Measurements from ENCODE around the gene GOLM1. TPM values are rescaled to one million over a fixed set of nuclear protein-coding genes. Genes with fewer than 3 reads are reported as not detected.
A peak's percentile ranks its signal among the peaks of the same experiment; 100 is the strongest.

GOLM1 gene
- total and polyA plus RNA-seq, 2 experiments from 2014 or later: 60.2 to 66.7 TPM

DNA sequence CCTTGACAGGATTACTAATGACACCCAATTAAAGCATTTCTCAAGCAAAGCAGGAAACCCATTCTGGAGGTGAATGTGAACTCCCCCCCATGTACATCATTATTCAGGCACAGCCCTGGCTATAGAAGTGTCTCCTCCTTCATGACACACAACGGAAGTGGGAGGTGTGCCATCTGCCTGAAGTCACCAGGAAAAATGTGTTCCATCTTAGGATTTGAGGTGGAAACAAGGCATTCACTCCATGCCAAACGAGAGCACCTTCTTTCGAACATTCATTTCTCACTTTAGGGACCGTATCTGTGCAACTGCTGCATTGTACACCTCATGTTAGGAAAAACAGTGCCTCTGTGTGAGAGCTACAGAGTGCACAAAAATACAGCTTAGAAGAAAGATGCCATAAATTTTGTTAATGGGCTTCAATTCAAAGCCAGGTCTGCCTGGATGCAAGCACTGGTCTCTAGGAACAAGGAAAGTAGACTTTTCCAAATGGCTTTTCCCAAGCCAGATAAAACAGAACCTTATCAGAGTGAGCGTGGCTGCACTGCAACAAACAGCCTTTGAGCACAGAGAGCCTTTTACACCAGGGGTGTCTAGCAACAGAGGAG, 19.4 kb downstream of the GOLM1 start:
- no peaks in the 10 kb centered on the region for H3K36me3 ChIP-seq
- TF ChIP-seq, protein P1, sequence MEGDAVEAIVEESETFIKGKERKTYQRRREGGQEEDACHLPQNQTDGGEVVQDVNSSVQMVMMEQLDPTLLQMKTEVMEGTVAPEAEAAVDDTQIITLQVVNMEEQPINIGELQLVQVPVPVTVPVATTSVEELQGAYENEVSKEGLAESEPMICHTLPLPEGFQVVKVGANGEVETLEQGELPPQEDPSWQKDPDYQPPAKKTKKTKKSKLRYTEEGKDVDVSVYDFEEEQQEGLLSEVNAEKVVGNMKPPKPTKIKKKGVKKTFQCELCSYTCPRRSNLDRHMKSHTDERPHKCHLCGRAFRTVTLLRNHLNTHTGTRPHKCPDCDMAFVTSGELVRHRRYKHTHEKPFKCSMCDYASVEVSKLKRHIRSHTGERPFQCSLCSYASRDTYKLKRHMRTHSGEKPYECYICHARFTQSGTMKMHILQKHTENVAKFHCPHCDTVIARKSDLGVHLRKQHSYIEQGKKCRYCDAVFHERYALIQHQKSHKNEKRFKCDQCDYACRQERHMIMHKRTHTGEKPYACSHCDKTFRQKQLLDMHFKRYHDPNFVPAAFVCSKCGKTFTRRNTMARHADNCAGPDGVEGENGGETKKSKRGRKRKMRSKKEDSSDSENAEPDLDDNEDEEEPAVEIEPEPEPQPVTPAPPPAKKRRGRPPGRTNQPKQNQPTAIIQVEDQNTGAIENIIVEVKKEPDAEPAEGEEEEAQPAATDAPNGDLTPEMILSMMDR (IDR thresholded peaks at IDR 0.05; ENCODE audit: low read depth, low read length): no peak
- no peak for DNase-seq (ENCODE audit: low read depth in 1 of 2, low spot score in 1 of 2)
- no peaks in the 10 kb centered on the region for H3K27me3 ChIP-seq
- no peak overlapping the region for H3K4me3 ChIP-seq
- peaks cover 12% of the 10 kb centered on the region for H3K4me1 ChIP-seq (ENCODE audit: low read depth)
- H3K9me3 ChIP-seq (ENCODE audit: low read depth): no peaks in the 10 kb centered on the region
- H3K27ac ChIP-seq: no peak overlapping the region

DNA sequence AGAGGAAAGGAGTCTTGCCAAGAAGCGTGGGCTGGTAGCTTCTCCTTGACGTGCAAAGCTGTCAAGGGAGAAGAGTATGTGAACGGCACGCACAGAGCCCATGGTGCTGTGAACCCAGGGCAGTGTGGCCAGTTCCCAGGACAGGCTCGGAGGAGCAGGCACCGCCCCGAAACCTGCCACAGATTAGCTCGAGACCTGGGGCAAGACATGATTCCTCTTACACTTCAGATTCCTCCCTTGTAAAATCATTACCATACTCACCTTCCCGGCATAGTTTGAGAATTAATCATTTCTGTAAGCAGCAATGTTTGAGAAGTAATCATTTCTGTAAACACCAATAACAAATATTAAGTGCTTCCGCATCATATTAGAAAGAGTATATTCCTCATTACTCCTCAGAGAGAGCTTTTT, 19.9 kb downstream of the GOLM1 start:
- Histone ChIP-seq H3K27ac (no peak overlapping the region), H3K27me3 (no peaks in the 10 kb centered on the region), H3K9me3 (ENCODE audit: low read depth) (no peaks in the 10 kb centered on the region), H3K36me3 (no peaks in the 10 kb centered on the region), H3K4me1 (ENCODE audit: low read depth) (peaks cover 12% of the 10 kb centered on the region), H3K4me3 (no peak overlapping the region)
- DNase-seq (ENCODE audit: low read depth in 1 of 2, low spot score in 1 of 2): no peak
- TF ChIP-seq, protein P1 (IDR thresholded peaks at IDR 0.05; ENCODE audit: low read depth, low read length): no peak

DNA sequence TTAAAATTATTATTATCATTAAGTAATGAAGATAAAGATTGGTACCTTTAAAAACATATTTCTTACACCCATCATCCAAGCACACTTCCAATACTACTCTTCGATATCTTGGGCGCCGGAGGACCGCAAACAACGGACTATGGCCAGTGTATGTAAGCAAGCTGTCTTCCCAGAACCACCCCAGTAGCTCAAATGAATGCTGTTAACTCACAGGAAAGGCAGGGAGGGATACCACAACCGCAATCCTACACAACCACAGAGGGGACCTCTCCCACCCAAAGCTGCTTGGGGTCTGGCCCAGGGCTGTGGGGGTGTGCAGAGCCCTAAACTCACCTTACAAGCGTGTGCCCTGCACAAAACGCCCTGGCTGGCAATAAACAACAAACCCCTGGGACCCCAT, 20.6 kb downstream of the GOLM1 start:
- Histone ChIP-seq H3K27me3 (no peaks in the 10 kb centered on the region), H3K36me3 (no peaks in the 10 kb centered on the region), H3K9me3 (ENCODE audit: low read depth) (no peaks in the 10 kb centered on the region), H3K27ac (no peak overlapping the region), H3K4me1 (ENCODE audit: low read depth) (peaks cover 12% of the 10 kb centered on the region), H3K4me3 (no peak overlapping the region)
- DNase-seq (ENCODE audit: low read depth in 1 of 2, low spot score in 1 of 2): no peak
- TF ChIP-seq, protein P1 (IDR thresholded peaks at IDR 0.05; ENCODE audit: low read depth, low read length): no peak

DNA sequence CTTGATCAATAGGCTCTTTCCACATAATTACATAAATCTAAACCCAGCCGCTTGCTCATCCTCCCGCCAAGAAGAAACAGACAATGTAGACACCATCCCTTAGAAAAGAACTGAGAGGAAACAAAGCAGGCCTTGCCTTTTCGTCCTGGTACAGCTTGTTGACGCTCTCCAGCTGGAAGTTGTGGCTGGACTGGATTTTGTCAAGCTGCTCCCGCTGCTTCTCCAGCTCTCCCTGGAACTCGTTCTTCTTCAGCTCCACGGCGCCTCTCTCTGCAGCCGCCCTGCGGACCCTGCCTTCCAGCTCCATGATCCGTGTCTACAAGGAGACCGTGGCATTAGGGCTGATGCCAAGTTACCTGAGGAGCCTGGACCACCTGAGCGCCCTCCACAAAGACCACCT, 22.1 kb downstream of the GOLM1 start:
- H3K27me3 ChIP-seq: no peaks in the 10 kb centered on the region
- H3K4me3 ChIP-seq: no peak overlapping the region
- peaks cover 12% of the 10 kb centered on the region for H3K4me1 ChIP-seq (ENCODE audit: low read depth)
- peak overlapping the region; percentile 36 for H3K27ac ChIP-seq
- DNase-seq (ENCODE audit: low read depth in 1 of 2, low spot score in 1 of 2): peak in 1 of 2 donors; percentile 42
- TF ChIP-seq, protein P1 (IDR thresholded peaks at IDR 0.05; ENCODE audit: low read depth, low read length): no peak
- H3K9me3 ChIP-seq (ENCODE audit: low read depth): no peaks in the 10 kb centered on the region
- no peaks in the 10 kb centered on the region for H3K36me3 ChIP-seq

DNA sequence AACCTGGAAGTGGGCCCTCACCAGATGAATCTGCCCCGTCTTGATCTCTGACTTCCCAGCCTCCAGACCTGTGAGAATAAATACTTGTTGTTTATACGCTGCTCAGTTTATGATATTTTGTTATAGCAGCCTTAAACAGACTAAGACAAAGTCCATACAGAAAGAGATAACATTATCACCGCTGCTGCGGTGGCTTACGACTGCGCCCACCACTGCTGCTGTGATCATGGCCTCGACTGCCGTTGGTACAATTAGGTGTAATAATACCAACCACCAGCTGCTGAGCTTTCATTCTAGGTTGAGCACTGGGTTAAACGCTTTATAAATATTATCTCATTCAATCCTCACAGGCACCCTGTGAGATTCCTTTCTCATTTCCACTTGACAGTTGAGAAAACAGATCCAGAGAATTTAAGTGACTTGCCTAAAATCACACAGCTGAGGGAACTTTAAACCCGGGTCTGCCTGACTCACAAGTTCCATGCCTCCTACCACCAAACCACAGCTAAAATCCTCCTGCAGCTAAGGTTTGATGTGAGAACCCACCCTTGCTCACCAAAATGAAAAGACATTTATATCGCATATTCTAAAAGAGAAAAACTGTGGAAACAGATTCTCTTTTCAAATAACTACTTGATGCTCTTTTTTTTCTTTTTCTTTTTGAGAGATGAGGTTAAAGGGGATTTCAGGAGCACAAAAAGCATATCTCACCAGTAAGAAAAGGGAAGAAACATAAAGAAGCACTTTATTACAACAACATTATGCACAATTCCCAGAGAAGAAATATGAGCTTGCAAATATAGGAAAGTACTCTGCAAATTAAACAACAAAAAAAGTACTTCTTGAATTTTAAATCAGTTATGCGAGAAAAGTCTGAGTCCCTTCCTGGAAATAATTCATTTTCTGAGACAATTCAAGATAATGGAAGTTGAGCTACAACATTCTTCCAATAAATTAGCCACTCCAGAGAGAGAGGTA, 23.9 kb downstream of the GOLM1 start:
- Histone ChIP-seq H3K27me3 (no peaks in the 10 kb centered on the region), H3K9me3 (ENCODE audit: low read depth) (no peaks in the 10 kb centered on the region), H3K4me3 (no peak overlapping the region), H3K36me3 (no peaks in the 10 kb centered on the region), H3K4me1 (ENCODE audit: low read depth) (peaks cover 6% of the 10 kb centered on the region), H3K27ac (no peak overlapping the region)
- DNase-seq (ENCODE audit: low read depth in 1 of 2, low spot score in 1 of 2): no peak
- TF ChIP-seq, protein P1 (IDR thresholded peaks at IDR 0.05; ENCODE audit: low read depth, low read length): no peak

All from cardiac muscle cell (in vitro differentiated cells and primary cell).